Subcutaneous adipose tissue (tissue), 4 donors: Measurements from ENCODE around the gene CWC27. TPM values are rescaled to one million over a fixed set of nuclear protein-coding genes. Genes with fewer than 3 reads are reported as not detected.

ENCODE experiments used
- CTCF ChIP-seq: fragments of 450-650 bp; IDR thresholded peaks from one replicate; pipeline ENCODE4 v1.5.1; 2016; ENCODE audit warnings: low read depth, mild to moderate bottlenecking, control low read depth, antibody characterized with exemption, moderate library complexity
- total RNA-seq, 4 donors: library from RNA; depleted of rRNA; stranded (reverse); fragments of >200 nt; gene quantifications; one replicate each; pipeline ENCODE4 v1.1.0, GENCODE V29; 2016

CWC27 gene
- total RNA-seq, 4 donors from 2014 or later = 9.0 to 17.8 (median 15.2) TPM

GRCh38 chr5:64786372-64786771 lies 17.6 kb downstream of the CWC27 start:
- no peak for TF ChIP-seq CTCF

- TF ChIP-seq CTCF = no peak
Measured at GRCh38 chr5:64788156-64788555, 19.4 kb downstream of the CWC27 start.

- TF ChIP-seq CTCF = no peak
Measured at GRCh38 chr5:64789457-64789856, 20.7 kb downstream of the CWC27 start.

GRCh38 chr5:64790210-64790609 lies 21.5 kb downstream of the CWC27 start:
- no peak for TF ChIP-seq CTCF

GRCh38 chr5:64792469-64792868 lies 23.7 kb downstream of the CWC27 start:
- TF ChIP-seq CTCF = no peak

- no peak for TF ChIP-seq CTCF
Measured at GRCh38 chr5:64794053-64794770, 25.5 kb downstream of the CWC27 start.

GRCh38 chr5:64796301-64796700 lies 27.6 kb downstream of the CWC27 start:
- no peak for TF ChIP-seq CTCF
